Hematopoietic multipotent progenitor cell (in vitro differentiated cells): ENCODE measurements around the gene KIF3C. TPM values are rescaled to one million over a fixed set of nuclear protein-coding genes. Genes with fewer than 3 reads are reported as not detected.
"Not testable (repeated sequence)": the region's sequence is repeated elsewhere in the genome, so short reads cannot be mapped to it uniquely, and the experiment has no call there.

Source experiments
- DNase-seq, 3 donors: peaks; one replicate each; pipeline ENCODE4 v3.0.0-alpha.2; 2011 to 2015; ENCODE audit warnings: low read depth in 2 of 3, low spot score in 2 of 3
- total RNA-seq: library from RNA; depleted of rRNA; stranded (reverse); fragments of >200 nt; gene quantifications from one replicate; pipeline ENCODE4 v1.2.3, GENCODE V29; 2012

Gene KIF3C
- total RNA-seq, 1 donor = 8.1 TPM

DNA sequence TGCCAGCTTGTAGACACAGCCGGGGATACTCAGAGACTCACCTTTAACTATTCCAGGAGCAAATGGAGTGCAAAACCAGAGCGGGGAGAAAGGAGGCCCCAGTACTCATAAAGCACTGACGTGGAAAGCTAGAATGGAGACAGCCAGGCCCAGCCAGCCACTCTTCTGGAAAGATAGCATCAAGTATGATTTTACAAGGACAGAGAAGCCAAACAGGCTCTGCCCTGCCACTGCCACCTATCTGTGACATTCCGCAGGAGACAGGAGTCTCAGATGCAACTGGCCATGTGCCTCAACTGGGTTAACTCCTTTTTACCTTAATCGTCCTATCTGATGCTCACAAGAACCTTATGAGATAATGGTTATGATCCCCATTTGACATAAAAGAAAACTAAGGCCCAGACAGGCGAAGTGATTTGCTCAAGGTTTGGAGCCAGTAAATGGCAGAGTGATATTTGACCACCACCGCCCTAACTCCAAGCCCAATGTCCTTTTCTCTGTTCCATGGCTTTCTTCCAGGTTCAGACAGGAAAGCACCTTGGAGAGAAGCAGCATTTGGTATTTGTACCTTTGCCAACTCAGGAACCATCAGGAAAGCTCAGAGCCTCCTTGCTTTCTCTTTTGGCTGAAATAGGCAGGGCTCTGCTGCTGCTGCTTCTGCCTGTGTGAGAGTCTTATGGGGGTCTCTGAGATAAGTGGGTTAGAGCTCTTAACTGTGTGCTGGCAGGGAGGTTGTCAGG is 15.6 kb downstream of the KIF3C start:
- DNase-seq = no peak

DNA sequence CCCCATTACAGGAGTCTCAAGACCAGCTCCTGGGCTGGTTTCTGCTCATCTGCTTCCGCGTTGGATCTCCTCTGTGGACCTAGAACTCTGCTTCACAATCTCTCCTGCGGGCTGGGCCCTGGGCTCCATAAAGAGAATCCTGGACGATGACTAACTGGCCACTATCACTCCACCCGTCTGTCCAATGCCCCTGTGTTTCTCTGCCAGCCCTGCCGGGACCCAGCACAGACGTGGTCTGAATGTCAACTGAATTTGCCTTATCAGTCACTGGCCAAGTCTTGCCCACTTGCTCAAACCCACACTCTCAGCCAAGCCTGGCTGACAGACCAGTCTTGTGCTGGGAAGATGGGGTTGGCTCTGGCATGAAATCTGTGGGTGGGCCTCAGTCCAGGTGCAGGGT is 17.4 kb downstream of the KIF3C start:
- no peak for DNase-seq

- peak in 2 of 3 donors; percentile 78 to 85 for DNase-seq
Observed at GRCh38 chr2:25960920-25961319, 21.4 kb downstream of the KIF3C start.

- DNase-seq = no peak
Observed at GRCh38 chr2:25960396-25960795, 21.9 kb downstream of the KIF3C start.

DNA sequence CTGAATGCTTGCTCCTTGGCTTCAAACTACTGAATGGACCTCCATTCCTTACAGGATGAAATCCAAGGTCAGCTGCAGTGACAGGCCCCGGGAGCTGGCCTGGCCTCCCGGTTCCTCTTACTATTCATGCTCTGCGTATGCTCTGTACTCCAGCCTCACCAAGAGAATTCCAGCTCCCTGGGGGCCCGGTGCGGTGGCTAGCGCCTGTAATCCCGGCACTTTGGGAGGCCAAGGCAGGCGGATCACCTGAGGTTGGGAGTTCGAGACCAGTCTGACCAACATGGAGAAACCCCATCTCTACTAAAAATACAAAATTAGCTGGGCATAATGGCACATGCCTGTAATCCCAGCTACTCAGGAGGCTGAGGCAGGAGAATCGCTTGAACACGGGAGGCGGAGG is 23.7 kb downstream of the KIF3C start:
- not testable (repeated sequence) for DNase-seq

- DNase-seq = no peak
Observed at GRCh38 chr2:25957743-25958142, 24.6 kb downstream of the KIF3C start.

DNA sequence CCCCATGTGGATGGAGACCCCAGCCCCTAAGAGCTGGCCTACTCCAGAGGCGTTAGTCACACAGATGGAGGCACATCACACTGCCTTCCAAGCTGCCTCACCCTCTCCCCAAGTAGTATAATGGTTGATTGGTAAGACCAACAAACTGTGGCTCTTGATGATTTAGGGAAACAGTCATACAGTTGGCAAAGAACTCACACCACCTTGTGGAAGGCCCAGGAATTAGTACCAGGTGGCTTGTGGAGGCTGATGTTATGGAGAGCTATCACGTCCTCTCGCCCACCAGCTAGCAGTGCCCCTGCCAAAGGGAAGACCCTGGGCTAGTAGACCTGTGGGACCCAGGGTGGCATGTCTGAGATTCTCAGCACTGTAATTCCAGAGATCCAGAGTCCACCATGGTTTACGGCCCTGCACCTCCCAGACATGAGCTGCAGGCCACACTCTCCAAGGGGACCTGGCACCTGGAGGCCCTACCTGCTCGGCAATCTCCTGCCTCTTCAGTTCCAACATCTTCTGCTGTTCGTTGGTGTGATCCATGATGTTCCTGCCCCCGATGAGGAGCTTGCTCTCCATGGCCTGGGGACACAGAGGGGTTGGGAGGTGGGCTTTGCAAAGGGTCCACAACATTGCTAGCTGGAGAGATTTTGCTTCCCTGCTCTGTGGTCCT is 26.3 kb downstream of the KIF3C start:
- DNase-seq = peak in 1 of 3 donors; percentile 52

- no peak for DNase-seq
Observed at GRCh38 chr2:25955036-25955435, 27.3 kb downstream of the KIF3C start.

DNA sequence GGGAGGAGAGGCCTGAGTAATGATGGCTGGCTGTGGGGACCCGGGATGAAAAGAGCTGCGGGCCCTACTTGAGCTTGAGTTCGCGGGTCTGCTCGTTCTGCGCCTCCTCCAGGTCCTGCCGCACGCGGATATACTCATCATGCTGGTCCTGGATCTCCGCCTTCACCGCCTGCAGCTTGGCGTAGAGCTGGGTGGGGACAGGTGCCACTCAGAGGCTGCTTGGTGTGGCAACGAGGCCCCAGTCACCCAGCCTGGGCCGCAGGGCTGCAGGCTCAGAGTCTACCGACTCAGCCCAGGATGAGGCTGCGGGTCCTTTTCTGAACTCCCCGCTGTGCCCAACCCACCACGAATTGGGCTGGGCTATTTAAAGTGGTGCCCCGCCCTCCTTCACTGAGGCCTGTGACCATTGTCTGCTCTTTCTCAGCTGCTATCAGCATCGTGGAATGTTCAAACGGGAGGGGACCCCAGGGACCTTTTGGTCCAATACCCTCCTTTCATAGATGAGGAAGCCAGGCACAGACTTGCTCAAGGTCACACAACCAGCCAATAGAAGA is 28.0 kb downstream of the KIF3C start:
- DNase-seq = no peak

GRCh38 chr2:25951071-25951547 is 31.2 kb downstream of the KIF3C start:
- DNase-seq = peak; percentile 51 to 86 (median 74)

GRCh38 chr2:25948437-25948836 is 33.9 kb downstream of the KIF3C start:
- DNase-seq = no peak

DNA sequence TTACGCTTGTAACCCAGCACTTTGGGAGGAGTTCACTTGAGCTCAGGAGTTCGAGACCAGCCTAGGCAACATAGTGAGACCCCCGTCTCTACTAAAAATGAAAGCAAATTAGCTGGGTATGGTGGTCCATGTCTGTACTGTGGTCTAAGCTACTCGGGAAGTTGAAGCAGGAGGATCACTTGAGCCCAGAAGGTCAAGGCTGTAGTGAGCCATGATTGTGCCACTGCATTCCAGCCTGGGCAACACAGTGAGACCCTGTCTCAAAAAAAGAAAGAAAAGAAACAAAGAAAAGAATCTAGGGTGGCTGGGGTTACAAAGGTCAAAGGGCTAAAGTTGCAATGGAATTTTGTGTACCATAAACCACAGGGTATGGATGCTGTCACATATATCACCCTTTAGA is 41.3 kb downstream of the KIF3C start:
- DNase-seq = no peak

DNA sequence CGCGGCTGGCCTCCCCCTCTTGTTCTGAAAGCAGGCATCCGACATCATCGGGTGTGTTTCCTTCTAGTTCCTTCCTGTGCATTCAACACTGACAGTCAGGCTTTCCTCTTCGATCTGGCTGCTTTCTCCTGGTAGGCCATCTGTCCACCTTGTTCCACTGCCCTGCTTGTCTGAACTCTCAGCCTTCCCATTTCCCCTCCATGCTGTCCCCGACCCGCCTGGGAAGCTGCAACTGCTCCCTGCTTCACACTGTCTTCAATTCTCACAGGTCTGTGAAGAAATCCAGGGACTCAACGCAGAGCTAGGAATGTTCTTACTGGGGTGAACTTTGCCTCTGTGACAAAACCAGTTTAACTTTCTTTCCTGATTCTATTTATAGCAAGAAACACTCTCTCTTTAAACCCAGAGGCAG is 43.0 kb downstream of the KIF3C start:
- no peak for DNase-seq

DNA sequence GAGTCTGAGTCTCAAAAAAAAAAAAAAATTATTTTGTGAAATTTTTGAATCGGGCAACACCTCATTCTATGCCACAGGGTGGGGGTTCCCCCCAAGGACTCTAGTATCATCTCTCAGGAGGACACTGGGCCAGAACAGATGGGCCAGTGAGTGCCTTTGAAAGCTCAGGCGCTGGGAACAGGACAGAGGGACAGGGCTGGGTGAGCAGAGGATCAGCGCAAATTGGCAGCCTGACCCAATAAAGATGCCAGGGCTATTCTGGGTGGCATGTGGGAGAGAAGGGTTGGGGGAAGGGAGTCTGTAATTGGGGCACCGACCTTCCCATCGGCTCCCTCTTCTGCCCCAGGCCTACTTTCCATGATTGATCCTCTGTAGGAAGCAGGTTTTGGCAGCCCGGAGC is 44.0 kb downstream of the KIF3C start:
- no peak for DNase-seq

- no peak for DNase-seq
Observed at GRCh38 chr2:25936889-25937545, 45.3 kb downstream of the KIF3C start.

- no peak for DNase-seq
Observed at GRCh38 chr2:25933622-25934021, 48.7 kb downstream of the KIF3C start.

DNA sequence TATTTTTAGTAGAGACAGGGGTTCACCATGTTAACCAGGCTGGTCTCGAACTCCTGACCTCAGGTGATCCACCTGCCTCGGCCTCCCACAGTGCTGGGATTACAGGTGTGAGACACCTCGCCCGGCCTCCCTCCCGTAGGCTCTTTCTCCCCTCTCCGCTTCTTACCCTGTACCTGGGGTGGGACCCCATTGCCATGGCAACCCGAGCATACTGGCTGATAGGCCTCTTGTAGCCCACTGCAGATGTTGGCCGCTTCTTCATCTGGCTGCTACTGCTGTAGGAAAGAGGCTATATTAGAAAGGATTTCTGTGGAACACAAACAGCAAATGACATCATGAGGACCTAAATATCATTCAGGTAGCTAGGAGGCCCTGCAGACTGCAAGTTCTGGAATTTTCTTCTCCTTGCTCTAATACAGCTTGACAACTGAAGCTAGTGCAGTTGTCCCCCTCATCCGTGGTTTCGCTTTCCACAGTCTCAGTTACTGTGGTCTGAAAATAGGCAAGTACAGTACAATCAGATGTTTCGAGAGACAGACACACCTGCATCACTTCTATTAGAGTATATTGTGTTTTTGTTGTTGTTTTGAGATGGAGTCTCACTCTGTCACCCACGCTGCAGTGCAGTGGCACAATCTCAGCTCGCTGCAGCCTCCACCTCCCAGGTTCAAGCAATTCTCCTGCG is 52.4 kb downstream of the KIF3C start:
- DNase-seq = no peak

DNA sequence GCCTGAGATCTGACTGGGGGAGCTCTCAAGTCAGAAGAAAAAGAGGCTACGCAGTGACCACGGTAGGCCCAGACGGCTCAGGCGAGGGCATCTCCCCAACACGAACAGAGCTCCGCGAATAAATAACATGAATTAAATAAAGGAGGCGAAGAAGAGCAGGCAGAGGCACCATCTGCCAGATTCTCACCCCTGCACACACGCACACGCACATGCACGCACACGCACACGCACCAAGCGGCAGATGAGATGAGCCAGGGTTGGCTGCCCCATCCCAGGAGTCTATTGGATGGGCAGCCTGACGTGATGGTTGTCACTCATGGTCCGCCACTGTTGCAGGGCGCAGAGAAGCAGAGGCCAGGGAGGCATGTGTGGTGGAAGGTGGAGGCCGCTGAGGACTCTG is 53.6 kb downstream of the KIF3C start:
- DNase-seq = no peak

DNA sequence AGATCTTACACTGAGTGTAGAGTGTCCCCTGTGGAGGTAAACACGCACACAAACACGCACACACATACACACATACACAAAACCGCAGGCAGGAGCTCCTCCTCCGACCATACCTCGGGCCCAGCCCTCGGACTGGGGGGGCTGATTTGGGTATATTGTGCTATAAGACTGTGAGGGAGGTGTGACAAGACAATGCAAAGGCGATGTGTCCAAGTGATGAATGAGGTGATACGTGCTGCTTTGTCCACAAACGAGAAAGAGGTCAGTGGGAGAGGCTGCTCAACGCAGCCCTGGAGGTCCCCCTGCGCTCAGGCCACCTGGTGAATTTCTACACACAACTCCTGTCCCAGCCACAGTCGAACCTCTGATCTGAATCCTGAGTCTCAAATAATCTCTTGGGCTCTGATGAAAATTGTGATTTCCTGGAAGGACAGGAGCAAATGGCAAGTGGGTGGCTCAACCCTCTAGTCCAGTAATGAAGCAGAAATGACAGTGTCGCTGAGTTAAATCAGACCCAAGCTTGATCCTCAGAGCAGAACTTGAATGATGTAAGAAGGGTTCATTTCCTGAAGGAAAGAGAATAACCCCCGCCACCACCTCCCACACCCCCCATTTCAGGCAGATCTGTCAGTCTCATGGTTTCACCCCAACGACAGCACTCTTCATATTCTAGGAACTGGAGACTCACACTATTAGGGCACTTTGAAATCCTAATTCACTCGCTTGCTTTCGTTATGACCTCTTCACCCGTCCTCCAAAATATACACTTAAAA is 55.1 kb downstream of the KIF3C start:
- DNase-seq = no peak

GRCh38 chr2:25922501-25922900 is 59.8 kb downstream of the KIF3C start:
- no peak for DNase-seq
